ENCODE measurements around the gene CES2. TPM values are rescaled to one million over a fixed set of nuclear protein-coding genes. Genes with fewer than 3 reads are reported as not detected.
"Not testable (repeated sequence)": the region's sequence is repeated elsewhere in the genome, so short reads cannot be mapped to it uniquely, and the experiment has no call there.

CES2 gene
- total and polyA plus RNA-seq, 2 experiments from 2014 or later = 52.8 to 72.8 TPM

DNA sequence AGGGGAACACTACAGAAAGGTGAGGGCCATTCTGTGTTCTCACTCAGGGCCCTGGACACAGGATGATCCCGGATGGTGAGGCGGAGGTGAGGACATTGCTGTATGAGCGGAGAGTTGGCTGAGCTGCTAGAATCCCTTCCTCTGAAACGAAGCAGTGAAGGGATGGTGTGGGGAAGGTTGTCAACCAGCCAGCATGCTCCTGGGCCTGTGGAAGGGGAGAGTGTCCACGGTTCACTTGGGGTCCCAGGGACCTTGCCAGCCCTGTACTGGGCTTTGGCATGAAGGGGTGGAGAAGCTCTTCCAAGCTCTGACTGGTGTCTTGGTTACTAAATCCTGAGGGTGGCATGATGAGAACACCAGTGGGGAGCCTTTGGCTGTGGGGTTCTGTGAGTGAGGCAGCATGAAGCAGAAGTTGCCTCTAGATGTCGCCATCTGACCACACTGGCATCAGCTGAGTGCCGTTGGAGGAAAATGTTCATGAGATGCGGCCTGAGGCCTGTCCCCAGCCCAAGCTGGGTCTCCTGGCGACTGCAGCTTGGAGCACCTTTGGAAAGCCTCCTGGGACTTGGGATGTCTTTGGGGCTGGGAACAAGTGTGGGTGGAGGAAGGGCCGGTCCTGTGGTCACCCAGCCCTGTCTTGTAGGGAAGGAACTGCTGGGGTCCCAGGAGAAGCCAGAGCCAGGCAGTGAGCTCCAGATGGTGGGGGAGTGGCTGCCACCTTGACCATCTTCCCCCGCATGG is 40.2 kb upstream of the CES2 start:
- DNase-seq (ENCODE audit: low spot score) = peak; percentile 87
- no peak for TF ChIP-seq EZH2phosphoT487 (IDR thresholded peaks at IDR 0.05; ENCODE audit: low read depth, severe bottlenecking, unreplicated experiment)
- TF ChIP-seq, protein P1, sequence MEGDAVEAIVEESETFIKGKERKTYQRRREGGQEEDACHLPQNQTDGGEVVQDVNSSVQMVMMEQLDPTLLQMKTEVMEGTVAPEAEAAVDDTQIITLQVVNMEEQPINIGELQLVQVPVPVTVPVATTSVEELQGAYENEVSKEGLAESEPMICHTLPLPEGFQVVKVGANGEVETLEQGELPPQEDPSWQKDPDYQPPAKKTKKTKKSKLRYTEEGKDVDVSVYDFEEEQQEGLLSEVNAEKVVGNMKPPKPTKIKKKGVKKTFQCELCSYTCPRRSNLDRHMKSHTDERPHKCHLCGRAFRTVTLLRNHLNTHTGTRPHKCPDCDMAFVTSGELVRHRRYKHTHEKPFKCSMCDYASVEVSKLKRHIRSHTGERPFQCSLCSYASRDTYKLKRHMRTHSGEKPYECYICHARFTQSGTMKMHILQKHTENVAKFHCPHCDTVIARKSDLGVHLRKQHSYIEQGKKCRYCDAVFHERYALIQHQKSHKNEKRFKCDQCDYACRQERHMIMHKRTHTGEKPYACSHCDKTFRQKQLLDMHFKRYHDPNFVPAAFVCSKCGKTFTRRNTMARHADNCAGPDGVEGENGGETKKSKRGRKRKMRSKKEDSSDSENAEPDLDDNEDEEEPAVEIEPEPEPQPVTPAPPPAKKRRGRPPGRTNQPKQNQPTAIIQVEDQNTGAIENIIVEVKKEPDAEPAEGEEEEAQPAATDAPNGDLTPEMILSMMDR (IDR thresholded peaks at IDR 0.05; ENCODE audit: poor library complexity) = peak; percentile 86
- Histone ChIP-seq H4K20me1 (ENCODE audit: insufficient read depth, poor library complexity, severe bottlenecking) (no peaks in the 10 kb centered on the region), H3K27ac (no peak overlapping the region), H3K4me2 (no peak overlapping the region), H3K36me3 (replicated peaks; ENCODE audit: insufficient read depth, low read depth) (no peaks in the 10 kb centered on the region), H2AFZ (no peak overlapping the region), H3K9me2 (replicated peaks; ENCODE audit: insufficient read depth) (no peaks in the 10 kb centered on the region), H3K27me3 (no peaks in the 10 kb centered on the region), H3K4me3 (no peak overlapping the region), H3K4me1 (ENCODE audit: insufficient read depth) (peaks cover 10% of the 10 kb centered on the region), H3K79me2 (no peaks in the 10 kb centered on the region), H3K9me3 (ENCODE audit: low read depth) (no peaks in the 10 kb centered on the region)
- 59% methylated on average over 11 of the region's 11 CpGs for WGBS (ENCODE audit: low lambda C conversion rate, missing lambda C conversion rate)

DNA sequence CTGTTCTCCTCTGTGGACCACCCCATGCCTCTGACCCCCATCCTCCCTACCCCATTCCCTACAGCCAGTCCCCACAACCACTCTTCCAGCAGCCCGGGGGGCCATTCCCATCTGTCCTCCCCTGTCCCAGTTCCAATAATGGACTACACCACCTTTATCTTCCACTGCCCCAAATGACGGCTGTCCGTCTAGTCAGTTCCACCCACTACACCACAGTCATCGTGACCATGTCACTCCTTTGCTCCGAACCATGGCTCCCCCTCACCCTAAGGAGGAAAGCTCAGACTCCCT is 39.7 kb upstream of the CES2 start:
- Histone ChIP-seq H3K27ac (no peak overlapping the region), H3K9me3 (ENCODE audit: low read depth) (no peaks in the 10 kb centered on the region), H3K9me2 (replicated peaks; ENCODE audit: insufficient read depth) (no peaks in the 10 kb centered on the region), H3K79me2 (no peaks in the 10 kb centered on the region), H2AFZ (no peak overlapping the region), H3K4me1 (ENCODE audit: insufficient read depth) (peaks cover 15% of the 10 kb centered on the region), H3K36me3 (replicated peaks; ENCODE audit: insufficient read depth, low read depth) (no peaks in the 10 kb centered on the region), H3K4me2 (no peak overlapping the region), H3K27me3 (no peaks in the 10 kb centered on the region), H4K20me1 (ENCODE audit: insufficient read depth, poor library complexity, severe bottlenecking) (no peaks in the 10 kb centered on the region), H3K4me3 (no peak overlapping the region)
- WGBS (ENCODE audit: low lambda C conversion rate, missing lambda C conversion rate) = 93% methylated on average over 5 of the region's 5 CpGs
- DNase-seq (ENCODE audit: low spot score) = no peak
- TF ChIP-seq, protein P1 (IDR thresholded peaks at IDR 0.05; ENCODE audit: poor library complexity) = no peak
- TF ChIP-seq EZH2 (IDR thresholded peaks at IDR 0.05; ENCODE audit: borderline replicate concordance) = no peak
- no peak for TF ChIP-seq EZH2phosphoT487 (IDR thresholded peaks at IDR 0.05; ENCODE audit: low read depth, severe bottlenecking, unreplicated experiment)

DNA sequence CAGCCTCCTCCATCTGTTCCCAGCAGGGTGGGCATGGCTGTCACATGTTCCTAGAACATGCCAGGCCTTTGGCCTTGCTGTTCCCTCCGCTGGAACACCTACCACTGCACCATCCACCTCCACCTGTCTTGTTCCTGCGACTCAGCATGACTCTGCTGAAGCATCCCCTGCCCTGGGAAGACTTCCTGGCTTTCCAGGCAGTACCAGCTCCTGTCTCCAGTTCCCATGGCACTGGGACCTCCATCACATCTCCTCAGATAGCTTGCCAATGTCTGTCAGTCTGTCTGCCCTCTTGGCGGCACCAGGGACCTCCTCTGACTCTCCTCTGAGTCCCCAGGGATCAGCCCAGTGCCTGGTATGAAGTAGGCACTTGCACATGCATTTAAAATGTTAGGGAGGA is 39.3 kb upstream of the CES2 start:
- Histone ChIP-seq H3K27ac (peak overlapping the region; percentile 64), H3K9me2 (replicated peaks; ENCODE audit: insufficient read depth) (no peaks in the 10 kb centered on the region)
- TF ChIP-seq EZH2phosphoT487 (IDR thresholded peaks at IDR 0.05; ENCODE audit: low read depth, severe bottlenecking, unreplicated experiment) (no peak), EZH2 (IDR thresholded peaks at IDR 0.05; ENCODE audit: borderline replicate concordance) (no peak)
- TF ChIP-seq, protein P1 (IDR thresholded peaks at IDR 0.05; ENCODE audit: poor library complexity) = no peak

DNA sequence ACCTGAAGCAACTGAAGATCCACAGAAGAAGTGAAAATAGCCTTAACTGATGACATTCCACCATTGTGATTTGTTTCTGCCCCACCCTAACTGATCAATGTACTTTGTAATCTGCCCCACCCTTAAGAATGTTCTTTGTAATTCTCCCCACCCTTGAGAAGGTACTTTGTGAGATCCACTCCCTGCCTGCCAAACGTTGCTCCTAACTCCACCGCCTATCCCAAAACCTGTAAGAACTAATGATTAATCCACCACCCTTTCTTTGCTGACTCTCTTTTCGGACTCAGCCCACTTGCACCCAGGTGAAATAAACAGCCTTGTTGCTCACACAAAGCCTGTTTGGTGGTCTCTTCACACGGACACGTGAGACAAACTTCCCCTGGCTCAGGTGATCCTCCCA is 38.6 kb upstream of the CES2 start:
- not testable (repeated sequence) for H3K9me3 ChIP-seq (ENCODE audit: low read depth)
- H3K4me1 ChIP-seq (ENCODE audit: insufficient read depth) = peaks cover 26% of the 10 kb centered on the region

More for the DNA sequence above, 39.3 kb upstream of the CES2 start:
- DNase-seq (ENCODE audit: low spot score) = no peak
- no peak overlapping the region for H3K4me2 ChIP-seq
- H3K4me1 ChIP-seq (ENCODE audit: insufficient read depth) = peaks cover 19% of the 10 kb centered on the region
- no peaks in the 10 kb centered on the region for H3K36me3 ChIP-seq (replicated peaks; ENCODE audit: insufficient read depth, low read depth)
- no peak overlapping the region for H3K4me3 ChIP-seq
- no peaks in the 10 kb centered on the region for H3K9me3 ChIP-seq (ENCODE audit: low read depth)
- H3K27me3 ChIP-seq = no peaks in the 10 kb centered on the region
- H3K79me2 ChIP-seq = no peaks in the 10 kb centered on the region
- H4K20me1 ChIP-seq (ENCODE audit: insufficient read depth, poor library complexity, severe bottlenecking) = no peaks in the 10 kb centered on the region
- WGBS (ENCODE audit: low lambda C conversion rate, missing lambda C conversion rate) = 99% methylated on average over 3 of the region's 3 CpGs
- no peak overlapping the region for H2AFZ ChIP-seq

More for the DNA sequence above, 38.6 kb upstream of the CES2 start:
- not testable (repeated sequence) for H3K4me2 ChIP-seq; H3K4me3 ChIP-seq; H3K36me3 ChIP-seq (replicated peaks; ENCODE audit: insufficient read depth, low read depth); H3K27me3 ChIP-seq; H4K20me1 ChIP-seq (ENCODE audit: insufficient read depth, poor library complexity, severe bottlenecking); H2AFZ ChIP-seq; H3K9me2 ChIP-seq (replicated peaks; ENCODE audit: insufficient read depth); DNase-seq (ENCODE audit: low spot score); H3K79me2 ChIP-seq
- H3K27ac ChIP-seq = peak overlapping the region; percentile 64
- WGBS (ENCODE audit: low lambda C conversion rate, missing lambda C conversion rate) = 73% methylated on average over 5 of the region's 5 CpGs
